A204.1 (cell line): Measurements from ENCODE around the gene TRIM34.
"Not testable (repeated sequence)": the region's sequence is repeated elsewhere in the genome, so short reads cannot be mapped to it uniquely, and the experiment has no call there.

ENCODE experiments used
- FAIRE-seq: peaks from 2 replicates; lab custom pipeline; 2012; peaks lifted over from hg19 to GRCh38; lab: Jason Lieb, UNC

TRIM34 gene

DNA sequence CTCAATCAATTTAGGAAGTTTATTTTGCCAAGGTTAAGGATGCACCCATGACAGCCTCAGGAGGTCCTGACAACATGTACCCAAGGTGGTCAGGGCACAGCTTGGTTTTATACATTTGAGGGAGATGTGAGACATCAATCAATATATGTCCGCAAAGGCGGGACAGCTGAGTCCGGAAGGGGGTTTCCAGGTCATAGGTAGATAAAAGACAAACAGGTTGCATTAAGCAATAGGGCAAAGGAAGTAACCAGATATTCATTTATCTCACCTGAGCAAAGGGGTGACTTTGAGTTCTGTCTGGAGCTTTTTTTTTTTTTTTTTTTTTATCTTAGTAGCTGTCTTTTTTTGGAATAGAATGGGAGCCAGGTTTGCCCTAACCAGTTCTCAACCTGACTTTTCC lies 2.0 kb upstream of the TRIM34 start:
- FAIRE-seq = no peak

DNA sequence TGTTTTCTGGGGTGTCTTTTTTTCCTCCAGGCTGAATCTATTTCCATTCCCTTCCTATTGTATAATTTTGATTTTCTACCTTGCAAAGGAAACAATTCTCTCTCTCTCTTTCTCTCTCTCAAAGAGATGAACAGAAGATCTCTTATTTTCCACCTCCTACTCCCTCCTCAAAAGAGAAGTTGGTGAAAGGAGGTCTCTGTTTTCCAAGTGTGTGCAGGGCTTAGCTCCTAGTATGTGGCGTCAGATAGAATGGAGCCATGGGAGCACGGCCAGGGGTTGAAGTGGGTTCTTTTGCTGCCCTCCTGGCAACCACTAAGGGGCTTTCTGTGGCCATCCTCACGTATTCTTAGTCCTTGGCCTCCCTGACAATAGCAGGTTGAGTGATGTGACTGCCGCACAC lies 480 bp downstream of the TRIM34 start:
- no peak for FAIRE-seq

DNA sequence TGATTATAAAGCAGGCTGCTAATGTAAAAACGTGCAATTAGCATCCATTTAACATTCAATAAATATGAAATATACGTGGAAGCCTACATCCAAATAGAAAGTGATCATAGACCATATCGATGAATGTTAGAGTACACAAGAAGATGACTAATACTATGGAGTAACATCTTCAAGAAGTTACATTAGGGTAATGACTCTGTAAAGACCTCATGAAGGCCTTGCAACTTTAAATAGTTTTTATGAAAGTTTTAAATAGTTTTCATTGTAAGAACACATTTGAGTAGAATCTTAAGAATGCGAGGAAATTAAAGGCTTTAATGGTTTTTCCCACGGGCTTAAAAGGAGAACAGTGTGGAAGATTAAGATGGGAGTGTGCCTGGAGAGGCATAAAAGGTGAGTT lies 1.4 kb downstream of the TRIM34 start:
- no peak for FAIRE-seq

DNA sequence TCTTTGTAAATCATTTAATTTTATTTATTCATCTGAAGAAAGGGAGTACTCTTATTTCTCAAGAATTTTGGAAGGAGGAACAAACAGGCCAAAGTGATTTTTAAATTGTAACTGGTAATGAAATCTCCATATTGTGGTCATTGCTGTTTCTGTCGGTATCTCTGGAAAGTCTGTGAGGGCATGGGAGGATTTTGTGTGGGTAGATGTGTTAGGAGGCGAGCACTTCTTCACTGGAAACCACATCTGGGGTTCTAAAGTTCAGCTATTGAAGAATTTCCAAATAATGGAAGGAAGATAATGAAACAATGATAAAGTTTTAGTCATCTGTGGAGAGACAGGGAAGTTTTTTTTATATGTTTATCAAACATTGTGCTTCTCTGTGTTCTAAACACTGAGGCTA lies 6.6 kb downstream of the TRIM34 start:
- no peak for FAIRE-seq

DNA sequence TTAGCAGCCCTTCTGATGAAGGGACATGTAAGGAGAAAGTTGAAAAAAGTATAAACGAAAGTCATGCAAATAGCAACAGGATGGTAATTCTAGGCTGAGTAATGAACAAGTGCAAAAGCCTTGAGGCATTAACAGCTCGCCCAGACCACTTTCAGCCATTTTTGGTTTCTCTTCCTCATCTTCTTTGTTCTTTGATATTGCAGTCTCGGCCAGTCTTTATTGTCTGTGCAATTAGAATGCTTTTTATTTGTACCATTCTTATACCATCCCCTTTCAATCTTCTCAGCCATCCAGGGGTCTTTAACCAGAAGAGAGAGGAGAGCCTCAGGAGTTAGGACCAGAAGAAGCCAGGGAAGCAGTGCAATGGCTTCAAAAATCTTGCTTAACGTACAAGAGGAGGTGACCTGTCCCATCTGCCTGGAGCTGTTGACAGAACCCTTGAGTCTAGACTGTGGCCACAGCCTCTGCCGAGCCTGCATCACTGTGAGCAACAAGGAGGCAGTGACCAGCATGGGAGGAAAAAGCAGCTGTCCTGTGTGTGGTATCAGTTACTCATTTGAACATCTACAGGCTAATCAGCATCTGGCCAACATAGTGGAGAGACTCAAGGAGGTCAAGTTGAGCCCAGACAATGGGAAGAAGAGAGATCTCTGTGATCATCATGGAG lies 7.3 kb downstream of the TRIM34 start:
- no peak for FAIRE-seq

DNA sequence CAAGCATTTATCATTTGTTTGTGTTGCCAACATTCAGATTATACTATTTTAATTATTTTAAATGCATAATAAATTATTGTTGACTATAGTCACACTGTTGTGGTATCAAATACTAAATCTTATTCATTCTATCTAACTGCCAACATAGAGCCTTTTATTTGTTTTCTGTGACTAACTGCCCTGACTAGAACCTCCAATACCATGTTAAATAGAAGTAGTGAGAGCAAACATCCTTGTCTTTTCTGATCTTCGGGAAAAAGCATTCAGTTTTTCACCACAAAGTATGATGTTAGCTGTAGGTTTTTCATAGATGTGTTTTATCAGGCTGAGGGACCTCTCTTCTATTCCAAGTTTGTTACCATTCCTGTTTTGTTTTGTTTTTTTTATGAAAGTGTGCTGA lies 15.2 kb downstream of the TRIM34 start:
- FAIRE-seq = no peak

DNA sequence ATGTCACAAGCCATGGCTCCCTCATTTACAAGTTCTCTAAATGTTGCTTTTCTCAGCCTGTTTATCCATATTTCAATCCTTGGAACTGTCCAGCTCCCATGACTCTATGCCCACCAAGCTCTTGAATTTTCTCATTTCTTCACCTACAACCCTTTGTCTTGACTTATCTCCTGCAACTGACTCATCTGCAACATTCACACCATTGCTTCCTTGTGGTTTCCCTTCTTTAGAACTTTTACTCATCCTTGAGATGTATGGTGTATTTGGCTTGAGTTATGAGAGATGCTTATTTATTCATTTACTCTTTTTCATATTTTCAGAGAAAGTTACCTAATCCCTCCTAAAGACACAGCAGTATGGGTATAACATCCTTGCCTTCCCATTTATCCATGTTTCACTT lies 18.8 kb downstream of the TRIM34 start:
- FAIRE-seq = no peak

DNA sequence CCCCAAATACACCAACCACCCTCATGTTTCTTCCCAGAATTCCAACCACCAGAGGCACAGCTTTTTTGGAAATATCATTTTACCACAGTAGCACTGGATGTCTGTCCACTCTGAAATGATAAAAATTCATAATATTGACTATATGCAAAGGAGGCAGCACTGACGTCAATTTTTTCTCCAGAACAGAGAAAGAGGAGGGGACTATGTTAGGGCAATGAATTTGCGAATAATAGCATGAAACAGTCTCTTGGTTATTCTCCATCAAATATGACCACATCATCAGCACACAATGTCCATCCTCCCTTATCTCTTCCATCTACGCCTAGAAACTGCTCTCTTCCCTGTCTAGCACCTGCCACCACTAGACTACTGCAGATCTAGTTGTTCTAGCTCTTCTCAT lies 21.3 kb downstream of the TRIM34 start:
- FAIRE-seq = no peak

DNA sequence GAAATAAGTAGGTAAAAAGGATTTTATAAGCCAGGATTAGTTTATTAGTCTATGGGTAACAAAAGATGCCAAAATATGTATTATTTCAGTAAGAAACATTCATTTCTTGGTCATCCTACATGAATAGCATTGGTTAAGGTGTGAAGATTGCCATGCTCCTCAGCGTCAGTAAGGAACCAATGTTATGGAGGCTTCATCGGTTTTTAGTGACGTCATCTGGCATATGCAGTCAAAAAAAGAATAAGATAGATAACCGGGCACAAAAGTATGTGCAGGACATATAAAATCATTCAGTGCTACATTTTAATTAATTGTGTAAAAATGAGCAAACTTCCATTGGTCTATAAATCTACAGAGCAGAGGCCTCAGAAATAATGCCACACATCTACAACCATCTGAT lies 30.7 kb downstream of the TRIM34 start:
- FAIRE-seq = no peak

DNA sequence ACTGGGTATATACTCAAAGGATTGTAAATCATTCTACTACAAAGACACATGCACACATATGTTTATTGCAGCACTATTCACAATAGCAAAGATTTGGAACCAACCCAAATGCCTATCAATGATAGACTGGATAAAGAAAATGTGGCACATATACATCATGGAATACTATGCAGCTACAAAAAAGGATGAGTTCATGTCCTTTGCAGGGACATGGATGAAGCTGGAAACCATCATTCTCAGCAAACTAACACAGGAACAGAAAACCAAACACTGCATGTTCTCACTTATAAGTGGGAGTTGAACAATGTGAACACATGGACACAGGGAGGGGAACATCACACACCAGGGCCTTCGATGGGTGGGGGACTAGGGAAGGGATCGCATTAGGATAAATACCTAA lies 32.2 kb downstream of the TRIM34 start:
- FAIRE-seq = not testable (repeated sequence)

DNA sequence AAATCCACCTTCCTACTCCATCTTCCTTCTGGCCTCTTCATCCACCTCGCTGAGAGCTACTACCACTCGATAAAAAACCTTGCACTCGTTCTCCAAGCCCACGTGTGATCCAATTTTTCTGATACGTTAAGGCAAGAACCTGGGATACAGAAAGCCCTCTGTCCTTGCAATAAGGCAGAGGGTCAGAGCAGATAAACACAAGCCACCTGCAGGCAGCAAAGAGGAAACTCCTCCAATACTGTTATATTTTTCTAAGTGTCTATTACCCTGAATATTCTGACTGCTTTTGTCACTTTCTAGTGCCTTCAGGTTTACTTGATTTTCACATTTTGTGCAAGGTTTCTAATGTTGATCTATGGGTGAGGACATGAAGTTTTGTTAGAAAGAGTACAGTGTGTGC lies 33.5 kb downstream of the TRIM34 start:
- no peak for FAIRE-seq

DNA sequence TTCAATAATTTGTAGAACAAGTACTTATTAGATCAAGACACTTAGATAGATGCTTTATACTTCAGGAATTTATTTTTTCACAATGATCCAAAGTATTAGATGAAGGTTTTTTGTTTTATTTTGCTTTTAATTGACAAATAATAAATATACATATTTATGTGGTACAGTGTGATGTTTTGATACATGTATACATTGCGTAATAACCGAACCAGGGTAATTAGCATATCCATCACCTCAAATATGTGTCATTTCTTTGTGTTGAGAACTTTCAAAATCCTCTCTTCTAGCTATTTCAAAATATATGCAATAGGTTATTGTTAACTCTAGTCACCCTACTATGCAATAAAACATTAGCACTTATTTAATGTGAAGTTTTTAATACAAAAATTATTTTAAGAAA lies 38.7 kb downstream of the TRIM34 start:
- FAIRE-seq = no peak

DNA sequence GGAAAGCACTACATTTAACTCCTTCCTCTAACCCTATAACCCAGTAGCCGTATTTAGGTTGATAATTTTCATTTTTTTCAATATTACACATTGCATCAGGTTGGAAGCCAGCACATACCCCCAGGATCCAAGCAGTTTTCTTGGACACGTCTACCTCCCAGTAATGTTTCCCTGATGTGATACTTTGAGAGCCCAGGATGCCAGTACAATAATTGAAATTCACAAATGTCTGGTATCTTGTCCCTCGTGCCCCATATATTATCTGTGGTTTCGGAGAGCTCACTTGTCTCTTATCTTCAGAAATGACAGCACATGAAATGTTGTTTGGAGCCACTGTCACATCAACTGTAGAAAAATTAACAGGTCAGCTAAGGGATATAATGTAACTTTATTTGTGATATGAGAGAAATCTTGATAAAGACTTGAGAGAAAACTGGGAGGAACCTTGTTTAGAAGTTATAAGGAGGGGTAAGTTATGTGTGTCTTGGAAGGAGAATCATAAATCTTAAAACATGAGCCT lies 40.3 kb downstream of the TRIM34 start:
- FAIRE-seq = no peak

DNA sequence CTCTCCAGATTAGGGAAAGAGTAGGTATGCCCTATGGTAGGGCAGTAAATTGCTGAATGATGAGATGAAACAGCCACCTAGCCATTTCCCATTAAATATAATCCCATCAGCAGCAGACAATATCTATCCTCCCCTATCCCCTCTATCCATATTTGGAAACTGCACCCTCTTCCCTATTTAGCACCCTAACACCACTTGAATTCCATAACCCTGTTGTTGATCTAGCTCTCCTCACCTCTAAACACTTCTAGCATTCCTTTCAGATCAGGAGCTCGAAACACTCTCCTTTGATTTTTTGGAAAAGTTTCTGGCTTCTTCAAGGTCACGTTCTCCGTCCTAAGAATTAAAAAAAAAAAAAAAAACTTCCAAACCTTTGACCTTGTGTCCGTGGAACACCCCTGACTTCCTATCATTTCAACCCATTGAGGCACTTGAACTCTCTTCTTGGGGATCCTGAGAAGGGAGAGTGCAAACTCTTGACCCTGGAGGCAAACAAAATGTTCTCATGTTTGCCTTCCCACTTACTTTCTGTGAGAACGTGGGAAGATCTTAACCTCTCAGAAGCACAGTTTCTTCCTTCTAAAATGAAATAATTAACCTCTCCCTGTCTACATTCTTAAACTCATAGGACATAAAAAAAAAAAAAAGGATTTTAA lies 41.1 kb downstream of the TRIM34 start:
- no peak for FAIRE-seq

DNA sequence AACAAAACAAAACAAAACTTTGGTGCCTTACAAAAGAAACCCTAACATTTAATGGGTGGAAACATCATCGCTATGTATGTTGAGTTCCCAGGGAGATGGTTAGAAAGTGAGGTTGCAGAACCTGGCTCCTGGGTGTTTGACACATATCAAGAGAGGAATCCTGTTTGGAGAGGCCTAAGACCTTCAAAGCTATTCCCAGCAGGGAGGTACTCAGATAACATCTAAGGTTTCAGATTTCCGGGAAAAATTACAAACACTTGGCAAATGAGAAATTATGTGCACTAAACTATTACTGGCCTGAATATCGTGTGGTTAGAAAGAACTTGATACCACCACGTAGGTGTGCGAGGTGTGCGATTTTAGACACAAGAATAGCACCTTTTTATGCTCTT lies 41.6 kb downstream of the TRIM34 start:
- FAIRE-seq = no peak

DNA sequence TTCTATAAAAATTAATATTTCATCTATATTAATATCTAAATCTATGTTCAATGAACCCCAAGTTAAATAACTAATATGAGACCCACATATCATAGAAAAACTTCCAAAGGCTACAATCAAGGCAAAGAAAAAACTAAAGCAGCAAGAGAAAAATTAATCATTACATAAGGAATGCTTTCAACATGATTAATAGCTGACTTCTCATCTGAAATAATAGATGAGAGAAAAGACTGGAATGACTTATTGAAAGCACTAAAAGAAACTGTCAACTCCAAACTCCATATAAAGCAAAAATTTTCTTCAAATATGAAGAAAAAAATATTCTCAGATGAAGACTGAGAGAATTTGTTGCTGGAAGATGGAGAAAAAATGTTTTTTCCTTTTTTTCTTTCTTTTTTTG lies 47.0 kb downstream of the TRIM34 start:
- FAIRE-seq = no peak

DNA sequence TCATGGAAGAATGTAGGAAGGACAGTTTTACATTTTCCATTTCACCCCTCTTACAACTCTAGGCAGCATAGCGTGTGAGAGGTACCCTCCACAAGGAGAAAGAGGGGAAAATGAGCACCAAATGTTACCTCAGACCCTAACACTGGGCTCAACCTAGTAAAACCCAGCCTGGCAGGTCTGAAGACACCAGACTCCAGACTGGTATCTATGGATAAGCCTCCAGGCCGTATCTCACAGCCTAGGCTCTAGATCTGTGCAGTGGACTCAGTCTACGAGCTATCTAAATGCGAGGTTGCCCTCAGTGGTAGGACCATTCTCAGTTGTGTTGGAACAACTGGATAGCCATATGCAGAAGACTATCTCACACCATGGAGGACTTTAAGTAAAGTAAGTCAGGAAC lies 49.6 kb downstream of the TRIM34 start:
- no peak for FAIRE-seq

DNA sequence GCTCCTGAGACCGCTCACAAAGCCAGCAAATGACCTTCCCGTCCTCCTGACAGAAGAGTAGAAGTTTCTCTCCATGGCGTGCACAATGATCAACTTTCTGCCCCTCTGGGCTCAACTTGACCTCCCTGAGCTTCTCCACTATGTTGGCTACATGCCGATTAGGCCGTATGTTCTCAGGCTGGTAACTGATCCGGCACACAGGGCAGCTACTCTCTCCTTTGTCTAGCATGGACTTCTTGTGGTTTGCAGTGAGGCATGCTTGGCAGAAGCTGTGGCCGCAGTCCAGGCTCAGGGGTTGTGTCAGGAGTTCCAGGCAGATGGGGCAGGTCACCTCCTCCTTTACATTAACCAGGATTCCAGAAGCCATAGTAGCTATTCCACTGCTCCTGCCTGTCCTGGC lies 55.0 kb downstream of the TRIM34 start:
- no peak for FAIRE-seq

DNA sequence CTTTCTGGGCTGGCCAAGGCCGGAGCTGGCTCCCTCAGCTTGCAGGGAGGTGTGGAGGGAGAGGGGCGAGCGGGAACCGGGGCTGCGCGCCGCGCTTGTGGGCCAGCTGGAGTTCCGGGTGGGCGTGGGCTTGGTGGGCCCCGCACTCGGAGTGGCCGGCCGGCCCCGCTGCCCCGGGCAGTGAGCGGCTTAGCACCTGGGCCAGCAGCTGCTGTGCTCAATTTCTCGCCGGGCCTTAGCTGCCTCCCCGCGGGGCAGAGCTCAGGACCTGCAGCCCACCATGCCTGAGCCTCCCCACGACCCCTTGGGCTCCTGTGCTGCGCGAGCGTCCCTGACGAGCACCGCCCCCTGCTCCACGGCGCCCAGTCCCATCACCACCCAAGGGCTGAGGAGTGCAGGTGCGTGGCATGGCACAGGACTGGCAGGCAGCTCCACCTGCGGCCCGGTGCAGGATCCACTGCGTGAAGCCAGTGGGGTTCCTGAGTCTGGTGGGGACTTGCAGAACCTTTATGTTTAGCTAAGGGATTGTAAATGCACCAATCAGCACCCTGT lies 58.2 kb downstream of the TRIM34 start:
- not testable (repeated sequence) for FAIRE-seq

DNA sequence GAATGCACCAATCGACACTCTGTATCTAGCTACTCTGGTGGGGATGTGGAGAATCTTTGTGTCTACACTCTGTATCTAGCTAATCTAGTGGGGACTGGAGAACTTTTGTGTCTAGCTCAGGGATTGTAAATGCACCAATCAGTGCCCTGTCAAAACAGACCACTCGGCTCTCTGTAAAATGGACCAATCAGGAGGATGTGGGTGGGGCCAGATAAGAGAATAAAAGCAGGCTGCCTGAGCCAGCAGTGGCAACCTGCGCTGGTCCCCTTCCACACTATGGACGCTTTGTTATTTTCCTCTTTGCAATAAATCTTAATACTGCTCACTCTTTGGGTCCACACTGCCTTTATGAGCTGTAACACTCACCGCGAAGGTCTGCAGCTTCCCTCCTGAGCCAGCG lies 58.8 kb downstream of the TRIM34 start:
- FAIRE-seq = not testable (repeated sequence)

DNA sequence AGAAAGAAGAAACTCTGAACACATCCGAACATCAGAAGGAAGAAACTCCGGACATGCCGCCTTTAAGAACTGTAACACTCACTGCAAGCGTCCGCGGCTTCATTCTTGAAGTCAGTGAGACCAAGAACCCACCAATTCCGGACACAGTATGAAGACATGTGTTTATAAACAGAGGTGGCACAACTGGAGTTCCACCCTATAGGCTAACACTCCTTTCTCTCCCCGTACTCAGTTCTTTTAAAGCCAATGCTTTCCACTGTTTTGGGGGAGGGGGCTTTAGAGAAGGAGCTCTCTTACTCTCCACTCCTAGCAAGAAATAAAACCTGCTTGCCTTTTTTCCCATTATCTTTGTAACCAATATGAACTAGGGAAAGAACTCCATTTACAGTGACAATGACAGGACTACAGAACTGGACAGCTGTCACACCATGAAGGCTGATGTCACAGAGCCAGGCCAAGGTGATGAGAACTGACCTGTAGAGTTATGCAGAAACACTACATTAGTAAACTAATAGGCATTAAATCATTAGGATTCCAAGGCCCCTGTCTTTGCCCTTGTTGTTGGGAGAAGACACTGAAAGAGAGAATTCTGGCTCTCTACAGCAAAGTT lies 59.3 kb downstream of the TRIM34 start:
- FAIRE-seq = no peak

DNA sequence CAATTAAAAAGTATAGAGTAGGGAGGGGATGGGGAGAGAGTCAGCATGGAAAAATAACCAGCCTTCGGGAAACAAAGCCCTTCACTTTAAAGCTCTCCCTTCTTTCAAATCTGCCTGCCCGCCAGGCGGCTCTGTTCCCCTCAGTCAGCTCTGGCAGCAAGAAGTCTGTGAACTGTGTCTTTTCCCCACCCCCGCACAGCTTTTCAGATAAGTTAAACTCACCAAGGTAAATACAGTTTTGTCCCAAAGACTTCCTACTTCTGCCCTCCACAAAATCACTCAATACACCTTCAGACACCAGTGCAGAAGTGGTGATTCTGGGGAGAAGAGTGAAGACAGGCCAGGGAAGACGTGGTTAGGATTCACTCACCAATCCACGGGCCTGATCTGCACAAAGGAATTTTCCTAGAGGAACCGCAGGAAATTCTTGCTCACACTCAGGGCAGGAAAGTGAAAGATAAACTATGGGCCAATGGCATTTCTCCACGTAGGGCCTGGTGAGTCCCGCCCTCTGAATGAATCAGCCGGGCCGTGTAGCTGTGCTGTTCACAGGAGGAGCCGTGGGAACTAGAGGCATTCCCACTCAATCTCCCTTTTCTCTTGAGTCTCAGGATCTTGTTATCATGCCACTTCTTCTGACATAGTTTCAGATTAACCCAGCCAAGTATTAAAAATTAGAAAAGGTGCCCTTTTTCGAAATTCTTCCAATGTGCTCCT lies 60.0 kb downstream of the TRIM34 start, which contains the start of gene TRIM5:
TSS of gene TRIM5 (minus strand) at position 429 of the 717 bp plus-strand sequence. CDS start 4,897 bp downstream, outside the sequence.
- peak; percentile 92 for FAIRE-seq

DNA sequence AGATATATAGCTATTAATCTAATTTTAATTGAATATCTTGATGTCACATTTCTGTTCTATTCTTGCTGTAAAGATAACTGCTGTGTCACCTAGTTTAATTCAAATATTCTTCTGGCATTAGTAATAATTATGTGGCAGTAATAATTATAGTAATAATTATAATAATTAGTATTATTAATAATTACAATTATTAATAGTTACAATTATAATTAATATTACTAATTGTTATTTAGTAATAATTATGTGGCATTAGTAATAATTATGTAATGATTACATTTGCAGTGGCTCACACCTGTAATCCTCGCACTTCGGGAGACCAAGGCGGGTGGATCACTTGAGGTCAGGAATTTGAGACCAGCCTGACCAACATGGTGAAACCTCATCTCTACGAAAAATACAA lies 61.6 kb downstream of the TRIM34 start:
- FAIRE-seq = no peak
